Breast epithelium (tissue), 4 donors: ENCODE data around the gene TENT5A. TPM values are rescaled to one million over a fixed set of nuclear protein-coding genes. Genes with fewer than 3 reads are reported as not detected.

Experiments
- DNase-seq, 2 donors: peaks; one replicate each; pipeline ENCODE4 v3.0.0-alpha.2; 2019; ENCODE audit warnings: low spot score in 2 of 2
- H3K27ac ChIP-seq, 2 donors: fragments of 200-600 bp; sonication (generic) in 1 of 2; one replicate each; pipeline ENCODE4 v1.5.1; 2016 to 2019; ENCODE audit warnings: mild to moderate bottlenecking in 1 of 2
- H3K27me3 ChIP-seq, 2 donors: fragments of 200-600 bp; sonication (generic) in 1 of 2; one replicate each; pipeline versions ENCODE4 v1.5.1 to v1.6.0; 2017 to 2019; ENCODE audit warnings: control low read depth in 1 of 2, mild to moderate bottlenecking in 1 of 2
- H3K36me3 ChIP-seq: fragments of 200-600 bp; one replicate; pipeline ENCODE4 v1.5.1; 2019
- H3K4me1 ChIP-seq, 2 donors: fragments of 200-600 bp; sonication (generic); one replicate each; pipeline ENCODE4 v1.5.1; 2016 to 2019; ENCODE audit warnings: control low read depth in 1 of 2
- H3K4me3 ChIP-seq, 3 donors: fragments of 200-600 bp; sonication (generic); 1 replicate in 2 of 3; 2 replicates in 1 of 3; pipeline ENCODE4 v1.5.1; 2016 to 2019; ENCODE audit warnings: mild to moderate bottlenecking in 3 of 3, moderate library complexity in 2 of 3
- H3K9me3 ChIP-seq, 2 donors: fragments of 200-600 bp; sonication (generic) in 1 of 2; one replicate each; pipeline ENCODE4 v1.5.1; 2016 to 2019; ENCODE audit warnings: control low read depth in 1 of 2
- POLR2A ChIP-seq: fragments of 450-650 bp; IDR thresholded peaks from one replicate; pipeline ENCODE4 v1.6.1; 2016; ENCODE audit warnings: antibody characterized with exemption, mild to moderate bottlenecking, moderate library complexity
- POLR2AphosphoS5 ChIP-seq, 3 donors: sonication (generic); formaldehyde crosslinking; IDR thresholded peaks; one replicate each; pipeline ENCODE4 v1.6.1; 2017; ENCODE audit warnings: antibody characterized with exemption in 3 of 3
- intact Hi-C: fragments of 100-400 bp; cut with DNase I; formaldehyde crosslinking; loops from one replicate; pipeline ENCODE4 v1.15.1; 2023; ENCODE audit warnings: low total_unique reads
- total RNA-seq, 3 donors: library from RNA; depleted of rRNA; stranded (reverse); fragments of >200 nt; gene quantifications; one replicate each; pipeline ENCODE4 v1.1.0, GENCODE V29; 2016
- TF ChIP-seq, protein P1 (sequence below), 3 donors: fragments of 450-650 bp; IDR thresholded peaks; one replicate each; pipeline ENCODE4 v1.5.1; 2016 to 2017; ENCODE audit warnings: antibody characterized with exemption in 3 of 3, mild to moderate bottlenecking in 3 of 3, moderate library complexity in 3 of 3

TENT5A gene
- total RNA-seq, 3 donors from 2014 or later = 24.3 to 42.4 (median 25.9) TPM

DNA sequence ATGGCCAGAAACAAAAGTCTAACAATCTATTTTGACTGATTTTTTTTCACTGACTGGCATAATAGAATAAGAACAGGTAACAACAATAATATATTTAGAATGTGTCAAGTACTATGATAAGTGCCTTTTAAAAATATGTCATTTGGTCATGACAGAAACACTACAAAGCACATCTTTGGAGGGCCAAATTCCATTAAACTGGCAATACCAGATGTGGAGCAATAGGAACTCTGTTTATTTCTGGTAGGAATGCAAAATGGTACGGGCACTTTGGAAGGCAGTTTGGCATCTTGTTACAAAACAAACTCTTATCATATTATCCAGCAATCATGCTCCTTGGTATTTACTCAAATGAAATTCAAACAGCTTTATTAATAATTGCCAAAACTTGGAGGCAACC lies 39.3 kb downstream of the TENT5A start:
- H3K9me3 ChIP-seq = no peaks in the 10 kb centered on the region
- no peaks in the 10 kb centered on the region for H3K4me1 ChIP-seq
- no peaks in the 10 kb centered on the region for H3K36me3 ChIP-seq
- intact Hi-C loops = no loop called here
- no peak overlapping the region for H3K27ac ChIP-seq
- no peaks in the 10 kb centered on the region for H3K27me3 ChIP-seq
- DNase-seq = no peak
- TF ChIP-seq POLR2AphosphoS5 (IDR thresholded peaks at IDR 0.05) = no peak
- TF ChIP-seq, protein P1, sequence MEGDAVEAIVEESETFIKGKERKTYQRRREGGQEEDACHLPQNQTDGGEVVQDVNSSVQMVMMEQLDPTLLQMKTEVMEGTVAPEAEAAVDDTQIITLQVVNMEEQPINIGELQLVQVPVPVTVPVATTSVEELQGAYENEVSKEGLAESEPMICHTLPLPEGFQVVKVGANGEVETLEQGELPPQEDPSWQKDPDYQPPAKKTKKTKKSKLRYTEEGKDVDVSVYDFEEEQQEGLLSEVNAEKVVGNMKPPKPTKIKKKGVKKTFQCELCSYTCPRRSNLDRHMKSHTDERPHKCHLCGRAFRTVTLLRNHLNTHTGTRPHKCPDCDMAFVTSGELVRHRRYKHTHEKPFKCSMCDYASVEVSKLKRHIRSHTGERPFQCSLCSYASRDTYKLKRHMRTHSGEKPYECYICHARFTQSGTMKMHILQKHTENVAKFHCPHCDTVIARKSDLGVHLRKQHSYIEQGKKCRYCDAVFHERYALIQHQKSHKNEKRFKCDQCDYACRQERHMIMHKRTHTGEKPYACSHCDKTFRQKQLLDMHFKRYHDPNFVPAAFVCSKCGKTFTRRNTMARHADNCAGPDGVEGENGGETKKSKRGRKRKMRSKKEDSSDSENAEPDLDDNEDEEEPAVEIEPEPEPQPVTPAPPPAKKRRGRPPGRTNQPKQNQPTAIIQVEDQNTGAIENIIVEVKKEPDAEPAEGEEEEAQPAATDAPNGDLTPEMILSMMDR (IDR thresholded peaks at IDR 0.05) = no peak
- TF ChIP-seq POLR2A = no peak
- H3K4me3 ChIP-seq = no peak overlapping the region

DNA sequence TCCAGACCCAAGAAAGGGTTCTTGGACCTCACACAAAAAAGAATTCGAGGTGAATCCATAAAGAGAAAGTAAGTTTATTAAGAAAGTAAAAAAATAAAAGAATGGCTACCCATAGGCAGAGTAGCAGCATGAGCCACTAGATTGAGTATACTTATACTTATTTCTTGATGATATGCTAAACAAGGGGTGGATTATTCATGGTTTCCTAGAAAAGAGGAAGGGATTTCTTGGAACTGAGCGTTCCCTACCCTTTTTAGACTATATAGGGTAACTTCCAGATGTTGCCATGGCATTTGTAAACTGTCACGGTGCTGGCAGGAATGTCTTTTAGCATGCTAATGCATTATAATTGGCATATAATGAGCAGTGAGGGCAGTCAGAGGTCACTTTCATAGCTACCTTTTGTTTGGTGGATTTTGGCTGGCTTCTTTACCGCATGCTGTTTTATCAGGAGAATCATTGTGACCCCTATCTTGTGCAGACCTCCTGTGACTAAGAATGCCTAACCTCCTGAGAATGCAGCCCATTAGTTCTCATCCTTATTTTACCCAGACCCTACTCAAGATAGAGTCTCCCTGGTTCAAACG lies 44.3 kb downstream of the TENT5A start:
- H3K4me1 ChIP-seq = no peaks in the 10 kb centered on the region
- H3K36me3 ChIP-seq = no peaks in the 10 kb centered on the region
- no peak overlapping the region for H3K4me3 ChIP-seq
- H3K27ac ChIP-seq = no peak overlapping the region
- no peaks in the 10 kb centered on the region for H3K9me3 ChIP-seq
- H3K27me3 ChIP-seq = no peaks in the 10 kb centered on the region
- no peak for TF ChIP-seq POLR2A
- no peak for TF ChIP-seq POLR2AphosphoS5 (IDR thresholded peaks at IDR 0.05)
- TF ChIP-seq, protein P1 (IDR thresholded peaks at IDR 0.05) = no peak
- intact Hi-C loops = no loop called here
- DNase-seq = no peak

DNA sequence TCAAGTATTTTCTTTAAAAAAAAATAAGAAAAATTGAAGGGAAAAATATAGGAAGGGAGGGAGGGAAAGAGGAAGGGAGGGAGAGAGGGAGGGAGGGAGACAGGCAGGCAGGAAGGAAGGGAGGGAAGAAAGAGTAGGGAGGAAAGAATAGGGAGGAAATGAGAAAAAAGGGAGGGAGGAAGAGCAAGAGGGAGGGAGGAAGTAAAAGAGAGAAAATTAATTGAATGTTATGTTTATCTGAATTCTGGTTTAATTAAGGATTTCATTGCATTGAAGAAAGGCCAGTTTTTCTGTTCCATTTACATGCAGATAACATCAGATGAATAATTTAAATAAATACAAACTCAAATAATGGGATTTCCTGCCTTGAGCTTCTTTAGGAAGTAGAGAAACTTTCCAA lies 47.8 kb downstream of the TENT5A start:
- TF ChIP-seq, protein P1 (IDR thresholded peaks at IDR 0.05) = no peak
- TF ChIP-seq POLR2AphosphoS5 (IDR thresholded peaks at IDR 0.05) (no peak), POLR2A (no peak)
- H3K4me1 ChIP-seq = no peaks in the 10 kb centered on the region
- DNase-seq = no peak
- intact Hi-C loops = no loop called here
- H3K4me3 ChIP-seq = no peak overlapping the region
- H3K27ac ChIP-seq = no peak overlapping the region
- no peaks in the 10 kb centered on the region for H3K36me3 ChIP-seq
- H3K9me3 ChIP-seq = no peaks in the 10 kb centered on the region
- no peaks in the 10 kb centered on the region for H3K27me3 ChIP-seq

DNA sequence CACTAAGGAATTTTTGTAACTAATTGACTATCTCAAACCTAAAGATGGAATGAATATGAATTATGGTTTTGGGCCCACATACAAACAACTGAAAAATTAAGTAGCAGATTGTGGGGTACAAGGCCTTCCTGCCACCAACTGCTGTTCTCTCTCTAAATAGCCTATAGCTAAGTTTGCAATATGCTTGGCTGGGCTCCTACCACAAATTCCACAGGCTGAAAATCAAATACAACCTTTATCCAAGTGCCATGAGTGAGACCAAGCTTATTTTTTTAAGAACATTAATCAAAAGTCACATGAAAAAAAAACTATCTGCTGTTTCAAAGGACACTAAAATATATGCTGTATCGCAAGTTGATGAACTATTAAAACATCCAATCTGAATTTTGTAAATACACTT lies 52.1 kb downstream of the TENT5A start:
- H3K4me1 ChIP-seq = no peaks in the 10 kb centered on the region
- no peak overlapping the region for H3K27ac ChIP-seq
- no peaks in the 10 kb centered on the region for H3K9me3 ChIP-seq
- intact Hi-C loops = no loop called here
- TF ChIP-seq, protein P1 (IDR thresholded peaks at IDR 0.05) = no peak
- TF ChIP-seq POLR2A = no peak
- no peak for TF ChIP-seq POLR2AphosphoS5 (IDR thresholded peaks at IDR 0.05)
- H3K27me3 ChIP-seq = no peaks in the 10 kb centered on the region
- H3K36me3 ChIP-seq = no peaks in the 10 kb centered on the region
- no peak overlapping the region for H3K4me3 ChIP-seq
- DNase-seq = no peak

DNA sequence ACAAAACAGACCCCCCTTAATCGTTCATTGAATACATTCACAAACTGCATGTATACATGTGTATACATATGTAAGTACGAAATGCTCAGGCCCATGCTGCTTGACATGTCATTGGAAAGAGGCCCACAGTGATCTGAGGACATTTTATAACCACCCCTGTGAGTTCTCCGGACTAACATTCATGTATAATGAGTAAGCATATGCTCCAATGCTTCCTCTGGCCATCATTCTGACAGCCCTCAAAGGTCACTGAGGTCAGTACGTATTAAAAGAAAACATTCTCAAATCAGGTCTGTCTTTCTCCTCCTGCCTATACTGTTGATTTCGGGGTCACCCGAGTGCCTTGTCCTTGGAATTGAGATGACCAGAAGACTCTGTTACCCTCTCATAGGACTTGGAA lies 54.9 kb downstream of the TENT5A start:
- Histone ChIP-seq H3K27ac (no peak overlapping the region), H3K27me3 (no peaks in the 10 kb centered on the region), H3K4me3 (no peak overlapping the region), H3K9me3 (no peaks in the 10 kb centered on the region), H3K4me1 (no peaks in the 10 kb centered on the region), H3K36me3 (no peaks in the 10 kb centered on the region)
- DNase-seq = no peak
- intact Hi-C loops = no loop called here
- TF ChIP-seq POLR2AphosphoS5 (IDR thresholded peaks at IDR 0.05) (no peak), POLR2A (no peak)
- TF ChIP-seq, protein P1 (IDR thresholded peaks at IDR 0.05) = no peak
